Keratinocyte (primary cell): ENCODE data around the gene ZSCAN16.

ENCODE experiments used
- CTCF ChIP-seq, 3 experiments: IDR thresholded peaks in 1 of 3; conservative IDR thresholded peaks in 1 of 3; optimal IDR thresholded peaks in 1 of 3; 2 replicates in 2 of 3; 3 replicates in 1 of 3; pipeline versions ENCODE3 to v1.5.1; 2011; ENCODE audit warnings: low read length in 3 of 3, mild to moderate bottlenecking in 3 of 3, moderate library complexity in 2 of 3, control low read depth in 1 of 3, inconsistent platforms in 1 of 3; ENCODE audit not compliant: insufficient read depth in 2 of 3; ENCODE audit errors: extremely low read depth in 1 of 3
- EZH2 ChIP-seq: IDR thresholded peaks from one replicate; pipeline ENCODE4 v1.6.1; 2012; ENCODE audit warnings: inconsistent platforms, mild to moderate bottlenecking, low read length, moderate library complexity

GRCh38 chr6:28172006-28172405 is 47.6 kb downstream of the ZSCAN16 start:
- TF ChIP-seq CTCF (optimal IDR thresholded peaks at IDR 0.05 in 1 of 3, IDR thresholded peaks at IDR 0.05 in 1 of 3, conservative IDR thresholded peaks at IDR 0.05 in 1 of 3; ENCODE audit: extremely low read depth in 1 of 3, insufficient read depth in 2 of 3, low read length in 3 of 3), result no peak
- TF ChIP-seq EZH2, result no peak
